HG02759 (cell line): ENCODE measurements around the gene NEFH.
"Not testable (repeated sequence)": the region's sequence is repeated elsewhere in the genome, so short reads cannot be mapped to it uniquely, and the experiment has no call there.

Experiments
- ATAC-seq: cut with Tn5 transposase; IDR thresholded peaks from one replicate; pipeline ENCODE4 v1.9.1; 2021; ENCODE audit warnings: mild to moderate bottlenecking, moderate library complexity; ENCODE audit not compliant: unreplicated experiment

NEFH gene

GRCh38 chr22:29489127-29489780 is 9.2 kb downstream of the NEFH start:
- not testable (repeated sequence) for ATAC-seq

- ATAC-seq: no peak
Measured at GRCh38 chr22:29491012-29491411, 11.0 kb downstream of the NEFH start.

- ATAC-seq: no peak
Measured at GRCh38 chr22:29493636-29494035, 13.6 kb downstream of the NEFH start.

GRCh38 chr22:29499852-29500251 is 19.8 kb downstream of the NEFH start:
- no peak for ATAC-seq

- no peak for ATAC-seq
Measured at GRCh38 chr22:29503811-29504372, 23.9 kb downstream of the NEFH start.

GRCh38 chr22:29509298-29509697 is 29.3 kb downstream of the NEFH start:
- ATAC-seq: no peak

GRCh38 chr22:29509815-29510214 is 29.8 kb downstream of the NEFH start:
- no peak for ATAC-seq

- no peak for ATAC-seq
Measured at GRCh38 chr22:29510542-29510941, 30.5 kb downstream of the NEFH start.

GRCh38 chr22:29511126-29511862 is 31.3 kb downstream of the NEFH start:
- no peak for ATAC-seq

GRCh38 chr22:29512031-29512430 is 32.0 kb downstream of the NEFH start:
- ATAC-seq: no peak

- ATAC-seq: no peak
Measured at GRCh38 chr22:29517215-29517908, 37.3 kb downstream of the NEFH start.

- no peak for ATAC-seq
Measured at GRCh38 chr22:29518427-29518826, 38.4 kb downstream of the NEFH start.

GRCh38 chr22:29519996-29520395 is 40.0 kb downstream of the NEFH start:
- no peak for ATAC-seq

- no peak for ATAC-seq
Measured at GRCh38 chr22:29520851-29521250, 40.8 kb downstream of the NEFH start.

GRCh38 chr22:29521526-29521925 is 41.5 kb downstream of the NEFH start:
- no peak for ATAC-seq

- ATAC-seq: no peak
Measured at GRCh38 chr22:29523761-29524160, 43.7 kb downstream of the NEFH start.

- no peak for ATAC-seq
Measured at GRCh38 chr22:29524442-29525191, 44.6 kb downstream of the NEFH start.

- no peak for ATAC-seq
Measured at GRCh38 chr22:29528144-29528543, 48.1 kb downstream of the NEFH start.

- no peak for ATAC-seq
Measured at GRCh38 chr22:29530716-29531115, 50.7 kb downstream of the NEFH start.

- ATAC-seq: no peak
Measured at GRCh38 chr22:29531419-29531818, 51.4 kb downstream of the NEFH start.

GRCh38 chr22:29536411-29536810 is 56.4 kb downstream of the NEFH start:
- no peak for ATAC-seq
